KMS-11 (cell line): ENCODE data around the gene ANKRD55.
"Not testable (repeated sequence)": the region's sequence is repeated elsewhere in the genome, so short reads cannot be mapped to it uniquely, and the experiment has no call there.

Experiments used
- H2AFZ ChIP-seq: fragments of 200-600 bp; sonication (generic); 2 replicates; pipeline ENCODE4 v1.6.1; 2016; ENCODE audit warnings: antibody characterized with exemption, mixed run types, low read depth
- H3K27ac ChIP-seq: fragments of 200-600 bp; sonication (generic); 2 replicates; pipeline ENCODE4 v1.6.1; 2016; ENCODE audit warnings: mild to moderate bottlenecking, mixed run types
- H3K27me3 ChIP-seq: fragments of 200-600 bp; sonication (generic); 2 replicates; pipeline ENCODE4 v1.6.1; 2017; ENCODE audit warnings: mild to moderate bottlenecking, low read depth, mixed run types, moderate library complexity; ENCODE audit not compliant: insufficient read depth
- H3K36me3 ChIP-seq: fragments of 200-600 bp; sonication (generic); 2 replicates; pipeline ENCODE4 v1.6.1; 2017; ENCODE audit warnings: mild to moderate bottlenecking, mixed run types; ENCODE audit not compliant: insufficient read depth
- H3K4me1 ChIP-seq: fragments of 200-600 bp; sonication (generic); 2 replicates; pipeline ENCODE4 v1.6.1; 2016; ENCODE audit warnings: mild to moderate bottlenecking, low read depth, mixed run types; ENCODE audit not compliant: poor library complexity, severe bottlenecking
- H3K4me2 ChIP-seq: fragments of 200-600 bp; sonication (generic); 2 replicates; pipeline ENCODE4 v1.7.0; 2016; ENCODE audit warnings: mild to moderate bottlenecking, mixed run types
- H3K4me3 ChIP-seq: fragments of 200-600 bp; sonication (generic); IDR thresholded peaks from 2 replicates; pipeline ENCODE4 v1.6.1; 2017; ENCODE audit warnings: low read depth, low read length, mixed read lengths; ENCODE audit not compliant: insufficient read depth
- H3K79me2 ChIP-seq: fragments of 200-600 bp; sonication (generic); 2 replicates; pipeline ENCODE4 v1.6.1; 2016; ENCODE audit warnings: low read depth, mixed run types; ENCODE audit not compliant: insufficient read depth
- H3K9ac ChIP-seq: fragments of 200-600 bp; sonication (generic); 2 replicates; pipeline ENCODE4 v1.6.1; 2016; ENCODE audit warnings: mild to moderate bottlenecking, mixed run types
- H4K20me1 ChIP-seq: fragments of 200-600 bp; sonication (generic); 2 replicates; pipeline ENCODE4 v1.6.1; 2016; ENCODE audit warnings: mild to moderate bottlenecking, mixed run types; ENCODE audit not compliant: insufficient read depth
- TF ChIP-seq, protein P1 (sequence below): fragments of 200-600 bp; sonication (generic); conservative IDR thresholded peaks from 2 replicates; pipeline ENCODE4 v1.6.1; 2017; ENCODE audit warnings: low read depth, mild to moderate bottlenecking, antibody characterized with exemption, low read length, moderate library complexity, mixed read lengths

The ANKRD55 gene

DNA sequence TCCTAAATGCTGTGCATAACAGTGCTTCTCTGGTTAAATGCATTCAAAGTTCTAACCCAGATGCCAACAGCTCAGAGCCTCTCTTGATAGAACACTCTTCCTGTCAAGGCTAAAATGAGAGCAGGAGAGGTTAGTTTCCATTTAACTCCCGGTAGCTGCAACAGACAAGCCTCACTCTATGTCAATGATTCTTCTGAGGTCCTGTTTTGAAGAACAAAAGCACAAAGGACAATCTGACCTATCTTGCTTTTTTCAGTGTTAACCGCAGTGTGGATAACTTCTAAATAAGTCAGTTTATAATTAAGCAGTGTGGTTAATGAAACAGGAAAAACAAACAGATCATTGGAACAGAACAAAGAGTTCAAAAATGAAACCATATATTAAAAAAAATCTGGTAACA lies 80.7 kb downstream of the ANKRD55 start:
- H3K4me1 ChIP-seq, result peaks cover 100% of the 10 kb centered on the region
- H3K4me2 ChIP-seq, result peak overlapping the region; percentile 81
- H3K79me2 ChIP-seq, result peaks cover 24% of the 10 kb centered on the region
- TF ChIP-seq, protein P1, sequence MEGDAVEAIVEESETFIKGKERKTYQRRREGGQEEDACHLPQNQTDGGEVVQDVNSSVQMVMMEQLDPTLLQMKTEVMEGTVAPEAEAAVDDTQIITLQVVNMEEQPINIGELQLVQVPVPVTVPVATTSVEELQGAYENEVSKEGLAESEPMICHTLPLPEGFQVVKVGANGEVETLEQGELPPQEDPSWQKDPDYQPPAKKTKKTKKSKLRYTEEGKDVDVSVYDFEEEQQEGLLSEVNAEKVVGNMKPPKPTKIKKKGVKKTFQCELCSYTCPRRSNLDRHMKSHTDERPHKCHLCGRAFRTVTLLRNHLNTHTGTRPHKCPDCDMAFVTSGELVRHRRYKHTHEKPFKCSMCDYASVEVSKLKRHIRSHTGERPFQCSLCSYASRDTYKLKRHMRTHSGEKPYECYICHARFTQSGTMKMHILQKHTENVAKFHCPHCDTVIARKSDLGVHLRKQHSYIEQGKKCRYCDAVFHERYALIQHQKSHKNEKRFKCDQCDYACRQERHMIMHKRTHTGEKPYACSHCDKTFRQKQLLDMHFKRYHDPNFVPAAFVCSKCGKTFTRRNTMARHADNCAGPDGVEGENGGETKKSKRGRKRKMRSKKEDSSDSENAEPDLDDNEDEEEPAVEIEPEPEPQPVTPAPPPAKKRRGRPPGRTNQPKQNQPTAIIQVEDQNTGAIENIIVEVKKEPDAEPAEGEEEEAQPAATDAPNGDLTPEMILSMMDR, result no peak
- H3K27me3 ChIP-seq, result no peaks in the 10 kb centered on the region
- H4K20me1 ChIP-seq, result no peaks in the 10 kb centered on the region
- H3K27ac ChIP-seq, result peak overlapping the region; percentile 96
- no peak overlapping the region for H2AFZ ChIP-seq
- peak overlapping the region; percentile 45 for H3K9ac ChIP-seq
- no peaks in the 10 kb centered on the region for H3K36me3 ChIP-seq
- H3K4me3 ChIP-seq, result no peak overlapping the region

DNA sequence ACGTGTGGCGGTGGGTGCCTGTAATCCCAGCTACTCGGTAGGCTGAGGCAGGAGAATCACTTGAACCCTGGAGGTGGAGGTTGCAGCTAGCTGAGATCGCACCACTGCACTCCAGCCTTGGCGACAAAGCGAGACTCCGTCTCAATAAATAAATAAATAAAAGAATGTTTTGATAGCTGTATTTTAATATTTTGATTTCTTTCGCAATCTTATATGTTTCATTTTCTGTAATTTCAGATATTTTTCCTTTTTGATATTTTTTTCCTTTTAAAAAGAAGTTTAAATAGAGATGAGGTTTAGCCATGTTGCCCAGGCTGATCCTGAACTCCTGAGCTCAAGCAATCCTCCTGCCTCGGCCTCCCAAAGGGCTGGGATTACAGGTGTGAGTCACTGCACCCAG lies 82.4 kb downstream of the ANKRD55 start:
- H3K4me3 ChIP-seq, H2AFZ ChIP-seq, H4K20me1 ChIP-seq, H3K36me3 ChIP-seq, H3K27me3 ChIP-seq: not testable (repeated sequence)
- Histone ChIP-seq H3K27ac (peak overlapping the region; percentile 96), H3K4me1 (peaks cover 100% of the 10 kb centered on the region), H3K9ac (peak overlapping the region; percentile 16; the same call in 1 of the 2 replicates), H3K4me2 (peak overlapping the region; percentile 81), H3K79me2 (peaks cover 24% of the 10 kb centered on the region)

DNA sequence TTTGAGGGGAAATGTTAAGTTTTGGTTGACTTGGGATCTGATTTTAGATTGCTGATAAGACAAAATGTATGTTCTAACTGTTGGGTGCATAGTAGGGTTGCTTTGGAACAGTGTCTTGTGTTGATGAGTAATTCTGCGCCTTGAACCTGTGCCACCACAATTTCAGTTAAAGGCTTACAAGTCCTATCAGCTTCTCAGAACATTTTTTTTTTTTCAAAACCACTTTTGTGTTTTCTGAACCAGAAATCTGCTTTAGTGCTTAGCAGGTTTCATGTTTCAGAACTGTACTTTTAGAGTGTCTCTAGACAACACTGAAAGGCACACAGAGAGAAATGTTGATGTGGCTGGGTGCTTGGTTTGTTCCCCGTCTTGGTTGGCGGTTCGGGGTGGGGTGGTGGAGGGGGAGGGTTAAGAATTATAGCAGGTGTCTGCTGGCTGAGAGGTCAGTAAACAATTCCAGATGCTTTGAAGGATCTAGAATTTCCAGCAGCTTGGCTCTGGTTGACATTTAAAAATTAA lies 84.6 kb downstream of the ANKRD55 start:
- Histone ChIP-seq H3K9ac (peak overlapping the region; percentile 45; the same call in 1 of the 2 replicates), H3K36me3 (no peaks in the 10 kb centered on the region), H3K4me1 (peaks cover 100% of the 10 kb centered on the region), H3K4me3 (no peak overlapping the region), H3K27me3 (no peaks in the 10 kb centered on the region), H4K20me1 (no peaks in the 10 kb centered on the region), H3K4me2 (peak overlapping the region; percentile 81), H2AFZ (peak overlapping the region; percentile 18; the same call in 1 of the 2 replicates), H3K79me2 (peaks cover 18% of the 10 kb centered on the region), H3K27ac (peak overlapping the region; percentile 96)
- TF ChIP-seq, protein P1, result 0 out of 2 replicates have a peak, but pooled peaks have one; percentile 1

DNA sequence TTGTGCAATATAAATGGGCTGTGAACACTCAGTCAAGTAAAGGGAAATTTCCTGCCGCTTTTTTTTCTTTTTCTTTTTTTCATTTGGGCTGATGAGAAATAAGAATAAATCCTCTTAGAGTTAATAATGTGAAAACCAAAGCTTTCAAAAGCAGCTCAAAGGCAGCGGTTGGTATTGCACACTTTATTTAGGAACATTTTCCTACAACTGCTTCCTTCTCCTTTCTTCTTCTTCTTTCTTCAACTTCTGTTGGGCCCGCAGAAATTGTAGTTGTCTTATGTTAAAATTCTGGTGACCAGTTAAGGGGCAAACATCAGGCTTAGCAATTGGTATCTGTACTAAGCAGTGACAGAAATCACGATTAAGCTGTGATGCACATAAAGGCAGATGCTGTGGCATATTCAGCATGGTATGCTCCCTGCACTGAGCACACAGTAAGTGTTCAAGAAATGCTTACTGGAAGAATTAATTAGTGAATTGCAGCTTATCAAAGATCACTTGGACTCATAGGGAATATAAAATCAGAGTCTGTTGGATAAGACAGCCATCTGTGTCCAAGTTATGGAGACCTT lies 85.4 kb downstream of the ANKRD55 start:
- peak overlapping the region; percentile 18 for H2AFZ ChIP-seq
- peak overlapping the region; percentile 96 for H3K27ac ChIP-seq

More for the DNA sequence above, 85.4 kb downstream of the ANKRD55 start:
- Histone ChIP-seq H3K27me3 (no peaks in the 10 kb centered on the region), H4K20me1 (no peaks in the 10 kb centered on the region), H3K4me2 (peak overlapping the region; percentile 81), H3K79me2 (peaks cover 12% of the 10 kb centered on the region), H3K4me1 (peaks cover 100% of the 10 kb centered on the region), H3K36me3 (no peaks in the 10 kb centered on the region), H3K4me3 (no peak overlapping the region), H3K9ac (peak overlapping the region; percentile 45)
- TF ChIP-seq, protein P1, result no peak
